ENCODE measurements around the gene HTR1B.

The HTR1B gene

GRCh38 chr6:77463308-77463860 is at the start of gene HTR1B:
HTR1B (minus strand) TSS chr6:77463491; CDS start chr6:77463403, 88 bp downstream.
- no peak for DNase-seq

GRCh38 chr6:77512554-77512953 is 49.3 kb upstream of the HTR1B start:
- DNase-seq: no peak

GRCh38 chr6:77511860-77512259 is 48.6 kb upstream of the HTR1B start:
- no peak for DNase-seq

GRCh38 chr6:77502981-77503380 is 39.7 kb upstream of the HTR1B start:
- no peak for DNase-seq

- no peak for DNase-seq
Measured at GRCh38 chr6:77492530-77492929, 29.2 kb upstream of the HTR1B start.

- DNase-seq: peak; percentile 14
Measured at GRCh38 chr6:77487808-77488425, 24.6 kb upstream of the HTR1B start.

GRCh38 chr6:77482981-77483380 is 19.7 kb upstream of the HTR1B start:
- no peak for DNase-seq

- no peak for DNase-seq
Measured at GRCh38 chr6:77474973-77475372, 11.7 kb upstream of the HTR1B start.

- no peak for DNase-seq
Measured at GRCh38 chr6:77474286-77474956, 11.1 kb upstream of the HTR1B start.

GRCh38 chr6:77470983-77471382 is 7.7 kb upstream of the HTR1B start:
- DNase-seq: no peak

GRCh38 chr6:77468939-77469338 is 5.6 kb upstream of the HTR1B start:
- no peak for DNase-seq

- DNase-seq: peak; percentile 3
Measured at GRCh38 chr6:77466451-77467437, 3.5 kb upstream of the HTR1B start.

- peak; percentile 6 for DNase-seq
Measured at GRCh38 chr6:77466055-77466450, 2.8 kb upstream of the HTR1B start.

GRCh38 chr6:77464495-77464867 is 1.2 kb upstream of the HTR1B start:
- no peak for DNase-seq

- DNase-seq: no peak
Measured at GRCh38 chr6:77463861-77464494, 687 bp upstream of the HTR1B start.

- no peak for DNase-seq
Measured at GRCh38 chr6:77462359-77463307, 658 bp downstream of the HTR1B start.

- no peak for DNase-seq
Measured at GRCh38 chr6:77461796-77462195, 1.5 kb downstream of the HTR1B start.

GRCh38 chr6:77458421-77458820 is 4.9 kb downstream of the HTR1B start:
- DNase-seq: no peak

GRCh38 chr6:77457720-77458349 is 5.5 kb downstream of the HTR1B start:
- no peak for DNase-seq

- no peak for DNase-seq
Measured at GRCh38 chr6:77456531-77457248, 6.6 kb downstream of the HTR1B start.

All from GF-D8 (cell line).